IMR-90 (cell line): ENCODE measurements around the gene RAP1GAP2.

ENCODE experiments used
- BHLHE40 ChIP-seq: fragments of 150-350 bp; IDR thresholded peaks from 2 replicates; pipeline ENCODE4 v1.6.1; 2016; ENCODE audit warnings: mild to moderate bottlenecking, low read depth, low read length
- CEBPB ChIP-seq: IDR thresholded peaks from 2 replicates; pipeline ENCODE4 v1.6.1; 2012; ENCODE audit warnings: low read depth, low read length, improper control_type of control experiment
- CTCF ChIP-seq: conservative IDR thresholded peaks from 2 replicates; pipeline ENCODE4 v1.5.1; 2012; ENCODE audit warnings: mild to moderate bottlenecking, low read depth, low read length, improper control_type of control experiment
- MAFK ChIP-seq: IDR thresholded peaks from 2 replicates; pipeline ENCODE4 v1.6.1; 2012; ENCODE audit warnings: low read depth, low read length, improper control_type of control experiment
- MXI1 ChIP-seq: IDR thresholded peaks from 2 replicates; pipeline ENCODE4 v1.6.1; 2012; ENCODE audit warnings: low read depth, mild to moderate bottlenecking, low read length, moderate library complexity, borderline replicate concordance
- NFE2L2 ChIP-seq: fragments of 150-350 bp; IDR thresholded peaks from 2 replicates; pipeline ENCODE4 v1.6.1; 2016; ENCODE audit warnings: low read depth, mild to moderate bottlenecking, low read length
- POLR2A ChIP-seq: IDR thresholded peaks from 2 replicates; pipeline ENCODE4 v1.6.1; 2012; ENCODE audit warnings: mild to moderate bottlenecking, low read depth, low read length
- RAD21 ChIP-seq: IDR thresholded peaks from 2 replicates; pipeline ENCODE4 v1.6.1; 2012; ENCODE audit warnings: low read length, improper control_type of control experiment

DNA sequence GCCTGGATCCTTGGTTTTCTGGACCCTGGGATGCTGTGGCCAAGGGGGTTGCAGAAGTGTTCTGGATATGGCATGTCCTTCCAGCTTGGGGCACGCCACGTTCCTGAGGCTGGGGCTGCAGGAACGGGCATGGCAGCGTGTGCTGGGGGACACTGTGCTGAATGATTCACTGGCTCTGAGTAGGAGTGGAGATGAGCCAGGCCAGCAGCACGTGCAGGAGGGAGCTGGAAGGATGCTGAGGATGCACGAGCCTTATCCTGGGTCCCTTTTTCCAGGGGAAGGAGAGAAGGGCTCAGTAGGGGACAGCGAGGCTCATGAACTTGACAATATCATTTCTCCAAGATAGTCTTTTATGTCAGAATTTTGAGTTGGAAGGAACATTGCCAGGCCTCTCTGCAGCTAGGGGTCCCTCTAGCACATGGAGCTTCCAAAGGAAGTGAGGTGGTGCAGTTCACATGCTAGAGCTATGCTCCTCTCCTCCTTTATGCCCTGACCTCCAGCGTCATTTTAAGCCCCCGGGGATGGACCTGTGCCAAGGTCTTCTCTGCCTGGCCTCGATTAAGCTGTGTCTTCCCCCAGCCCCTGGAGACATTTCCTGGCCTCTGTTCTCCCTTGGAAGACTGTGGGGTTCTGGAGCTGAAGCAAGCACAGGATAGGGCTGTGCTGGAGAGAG lies 141.2 kb downstream of the RAP1GAP2 start:
- TF ChIP-seq CTCF (no peak), RAD21 (no peak), POLR2A (no peak), NFE2L2 (no peak), BHLHE40 (peak; percentile 95), CEBPB (no peak), MAFK (no peak), MXI1 (peak; percentile 35; the same call in 1 of the 2 replicates)
